ENCODE measurements around the gene JAKMIP1. TPM values are rescaled to one million over a fixed set of nuclear protein-coding genes. Genes with fewer than 3 reads are reported as not detected.

The JAKMIP1 gene
- not detected for total RNA-seq
- long read RNA-seq = 0 reads

- DNase-seq = peak; percentile 79
- intact Hi-C loops (cut with DNase I) = no loop called here
- ATAC-seq (ENCODE audit: poor library complexity) = peak; percentile 82
Observed at GRCh38 chr4:6200011-6200921, at the start of gene JAKMIP1. Gene JAKMIP1 (minus strand): TSS chr4:6200549. CDS start chr4:6112850, 87,699 bp downstream.

- DNase-seq (no peak), ATAC-seq (ENCODE audit: poor library complexity) (no peak)
- intact Hi-C loops (cut with DNase I) = no loop called here
Observed at GRCh38 chr4:6248394-6248793, 48.0 kb upstream of the JAKMIP1 start.

GRCh38 chr4:6246170-6246634 lies 45.9 kb upstream of the JAKMIP1 start:
- ATAC-seq (ENCODE audit: poor library complexity) = no peak

GRCh38 chr4:6245246-6246169 lies 45.2 kb upstream of the JAKMIP1 start:
- DNase-seq (no peak), ATAC-seq (ENCODE audit: poor library complexity) (peak; percentile 56)
- intact Hi-C loops (cut with DNase I) = no loop called here

More at GRCh38 chr4:6246170-6246634, 45.9 kb upstream of the JAKMIP1 start:
- intact Hi-C loops (cut with DNase I) = no loop called here
- DNase-seq = no peak

GRCh38 chr4:6242271-6243029 lies 42.1 kb upstream of the JAKMIP1 start:
- intact Hi-C loops (cut with DNase I) = no loop called here
- no peak for ATAC-seq (ENCODE audit: poor library complexity)
- DNase-seq = no peak

GRCh38 chr4:6241062-6241845 lies 40.9 kb upstream of the JAKMIP1 start:
- intact Hi-C loops (cut with DNase I) = no loop called here
- ATAC-seq (ENCODE audit: poor library complexity) (no peak), DNase-seq (no peak)

GRCh38 chr4:6239968-6240367 lies 39.6 kb upstream of the JAKMIP1 start:
- ATAC-seq (ENCODE audit: poor library complexity) (no peak), DNase-seq (no peak)
- intact Hi-C loops (cut with DNase I) = no loop called here

GRCh38 chr4:6239486-6239885 lies 39.1 kb upstream of the JAKMIP1 start:
- ATAC-seq (ENCODE audit: poor library complexity) (no peak), DNase-seq (no peak)
- intact Hi-C loops (cut with DNase I) = no loop called here

- intact Hi-C loops (cut with DNase I) = no loop called here
- ATAC-seq (ENCODE audit: poor library complexity) = no peak
- no peak for DNase-seq
Observed at GRCh38 chr4:6236816-6237390, 36.6 kb upstream of the JAKMIP1 start.

- DNase-seq (no peak), ATAC-seq (ENCODE audit: poor library complexity) (no peak)
- intact Hi-C loops (cut with DNase I) = no loop called here
Observed at GRCh38 chr4:6235901-6236640, 35.7 kb upstream of the JAKMIP1 start.

- no peak for ATAC-seq (ENCODE audit: poor library complexity)
- no peak for DNase-seq
- intact Hi-C loops (cut with DNase I) = no loop called here
Observed at GRCh38 chr4:6235012-6235411, 34.7 kb upstream of the JAKMIP1 start.

GRCh38 chr4:6233929-6234328 lies 33.6 kb upstream of the JAKMIP1 start:
- ATAC-seq (ENCODE audit: poor library complexity) (no peak), DNase-seq (no peak)
- intact Hi-C loops (cut with DNase I) = no loop called here

GRCh38 chr4:6232836-6233785 lies 32.8 kb upstream of the JAKMIP1 start:
- DNase-seq (no peak), ATAC-seq (ENCODE audit: poor library complexity) (no peak)
- intact Hi-C loops (cut with DNase I) = no loop called here

GRCh38 chr4:6231663-6232165 lies 31.4 kb upstream of the JAKMIP1 start:
- ATAC-seq (ENCODE audit: poor library complexity) (no peak), DNase-seq (no peak)
- intact Hi-C loops (cut with DNase I) = no loop called here

- DNase-seq (no peak), ATAC-seq (ENCODE audit: poor library complexity) (no peak)
- intact Hi-C loops (cut with DNase I) = no loop called here
Observed at GRCh38 chr4:6230827-6231662, 30.7 kb upstream of the JAKMIP1 start.

Measured in Right ventricle myocardium superior (tissue), 1 donor.